ENCODE data around the gene FGF12. TPM values are rescaled to one million over a fixed set of nuclear protein-coding genes. Genes with fewer than 3 reads are reported as not detected.

FGF12 gene
- total RNA-seq, 1 experiment from 2014 or later: 0.51 TPM

DNA sequence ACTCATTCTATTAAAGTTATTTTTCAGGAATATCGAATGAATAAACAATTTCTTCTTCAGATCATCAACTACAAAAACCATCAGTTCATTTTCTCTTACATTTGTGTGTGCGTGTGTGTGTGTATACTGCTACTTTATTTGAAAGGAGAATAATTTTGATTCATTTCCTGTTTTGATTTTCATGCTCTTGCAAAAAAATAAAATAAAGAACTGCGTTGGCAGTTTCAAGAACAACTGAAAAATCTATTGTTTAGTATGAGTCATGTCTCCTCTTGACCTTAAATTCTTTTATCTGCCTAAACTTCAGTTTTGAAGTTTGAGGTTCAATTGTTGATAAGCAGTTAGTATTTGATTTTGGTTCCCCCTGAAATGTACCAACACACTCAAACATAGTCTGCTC, 540.8 kb downstream of the FGF12 start:
- H3K4me3 ChIP-seq (ENCODE audit: low read depth in 2 of 2, low read length in 2 of 2): no peak overlapping the region
- H3K36me3 ChIP-seq (ENCODE audit: control insufficient read depth, insufficient read depth, low read length): no peaks in the 10 kb centered on the region
- BruUV-seq (replicated peaks): no TSS peak
- in situ Hi-C loops (cut with HindIII; ENCODE audit: low pct_unique_long_range_greater_than_20kb, low sequenced_read_pairs) (no loop called here), intact Hi-C loops (cut with micrococcal nuclease; ENCODE audit: unreplicated experiment) (loop anchor here (10.0 kb wide), 1 partner anchor 772 kb away; no protein-coding TSS in a partner anchor)
- H3K27ac ChIP-seq (ENCODE audit: low read length): no peak overlapping the region
- no peaks in the 10 kb centered on the region for H3K9me3 ChIP-seq (ENCODE audit: control insufficient read depth, insufficient read depth, low read depth, low read length)
- ChIA-PET CTCF (no interaction called here), POLR2A (no interaction called here)
- DNase-seq (ENCODE audit: low read depth, low spot score) (no peak), ATAC-seq (no peak)
- H3K4me1 ChIP-seq (ENCODE audit: control insufficient read depth, insufficient read depth, low read length): no peaks in the 10 kb centered on the region
- TF ChIP-seq, protein P1, sequence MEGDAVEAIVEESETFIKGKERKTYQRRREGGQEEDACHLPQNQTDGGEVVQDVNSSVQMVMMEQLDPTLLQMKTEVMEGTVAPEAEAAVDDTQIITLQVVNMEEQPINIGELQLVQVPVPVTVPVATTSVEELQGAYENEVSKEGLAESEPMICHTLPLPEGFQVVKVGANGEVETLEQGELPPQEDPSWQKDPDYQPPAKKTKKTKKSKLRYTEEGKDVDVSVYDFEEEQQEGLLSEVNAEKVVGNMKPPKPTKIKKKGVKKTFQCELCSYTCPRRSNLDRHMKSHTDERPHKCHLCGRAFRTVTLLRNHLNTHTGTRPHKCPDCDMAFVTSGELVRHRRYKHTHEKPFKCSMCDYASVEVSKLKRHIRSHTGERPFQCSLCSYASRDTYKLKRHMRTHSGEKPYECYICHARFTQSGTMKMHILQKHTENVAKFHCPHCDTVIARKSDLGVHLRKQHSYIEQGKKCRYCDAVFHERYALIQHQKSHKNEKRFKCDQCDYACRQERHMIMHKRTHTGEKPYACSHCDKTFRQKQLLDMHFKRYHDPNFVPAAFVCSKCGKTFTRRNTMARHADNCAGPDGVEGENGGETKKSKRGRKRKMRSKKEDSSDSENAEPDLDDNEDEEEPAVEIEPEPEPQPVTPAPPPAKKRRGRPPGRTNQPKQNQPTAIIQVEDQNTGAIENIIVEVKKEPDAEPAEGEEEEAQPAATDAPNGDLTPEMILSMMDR (IDR thresholded peaks at IDR 0.05): no peak
- TF ChIP-seq, protein P2, sequence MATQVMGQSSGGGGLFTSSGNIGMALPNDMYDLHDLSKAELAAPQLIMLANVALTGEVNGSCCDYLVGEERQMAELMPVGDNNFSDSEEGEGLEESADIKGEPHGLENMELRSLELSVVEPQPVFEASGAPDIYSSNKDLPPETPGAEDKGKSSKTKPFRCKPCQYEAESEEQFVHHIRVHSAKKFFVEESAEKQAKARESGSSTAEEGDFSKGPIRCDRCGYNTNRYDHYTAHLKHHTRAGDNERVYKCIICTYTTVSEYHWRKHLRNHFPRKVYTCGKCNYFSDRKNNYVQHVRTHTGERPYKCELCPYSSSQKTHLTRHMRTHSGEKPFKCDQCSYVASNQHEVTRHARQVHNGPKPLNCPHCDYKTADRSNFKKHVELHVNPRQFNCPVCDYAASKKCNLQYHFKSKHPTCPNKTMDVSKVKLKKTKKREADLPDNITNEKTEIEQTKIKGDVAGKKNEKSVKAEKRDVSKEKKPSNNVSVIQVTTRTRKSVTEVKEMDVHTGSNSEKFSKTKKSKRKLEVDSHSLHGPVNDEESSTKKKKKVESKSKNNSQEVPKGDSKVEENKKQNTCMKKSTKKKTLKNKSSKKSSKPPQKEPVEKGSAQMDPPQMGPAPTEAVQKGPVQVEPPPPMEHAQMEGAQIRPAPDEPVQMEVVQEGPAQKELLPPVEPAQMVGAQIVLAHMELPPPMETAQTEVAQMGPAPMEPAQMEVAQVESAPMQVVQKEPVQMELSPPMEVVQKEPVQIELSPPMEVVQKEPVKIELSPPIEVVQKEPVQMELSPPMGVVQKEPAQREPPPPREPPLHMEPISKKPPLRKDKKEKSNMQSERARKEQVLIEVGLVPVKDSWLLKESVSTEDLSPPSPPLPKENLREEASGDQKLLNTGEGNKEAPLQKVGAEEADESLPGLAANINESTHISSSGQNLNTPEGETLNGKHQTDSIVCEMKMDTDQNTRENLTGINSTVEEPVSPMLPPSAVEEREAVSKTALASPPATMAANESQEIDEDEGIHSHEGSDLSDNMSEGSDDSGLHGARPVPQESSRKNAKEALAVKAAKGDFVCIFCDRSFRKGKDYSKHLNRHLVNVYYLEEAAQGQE (IDR thresholded peaks at IDR 0.05; ENCODE audit: insufficient read depth in 1 of 2, low read depth in 2 of 2, low read length in 1 of 2): no peak
- TF ChIP-seq TCF7L2 (IDR thresholded peaks at IDR 0.05; ENCODE audit: low read depth, low read length) (no peak), POLR2AphosphoS5 (IDR thresholded peaks at IDR 0.05; ENCODE audit: low read depth, low read length) (no peak), SIN3A (IDR thresholded peaks at IDR 0.05; ENCODE audit: borderline replicate concordance, insufficient read depth, low read depth, low read length) (no peak)
- H3K27me3 ChIP-seq (ENCODE audit: control insufficient read depth, insufficient read depth, low read length): no peaks in the 10 kb centered on the region

DNA sequence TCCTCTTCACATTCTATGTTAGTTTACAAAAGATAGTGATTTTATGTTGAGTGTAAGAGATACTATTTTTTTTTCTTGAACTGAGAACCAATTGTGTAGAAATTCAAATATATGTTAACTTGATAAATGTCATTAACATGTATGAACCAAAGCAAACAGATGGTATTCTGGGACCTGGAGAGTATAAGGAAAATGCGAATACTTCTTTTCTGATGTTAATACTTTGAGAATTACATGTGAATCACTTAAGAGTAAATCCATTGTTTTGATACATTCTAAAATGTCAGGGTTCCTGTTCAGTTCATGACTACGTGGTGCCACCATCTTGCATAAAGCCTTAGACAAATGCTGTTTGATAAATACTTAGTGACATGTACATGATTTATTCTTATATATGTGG, 541.3 kb downstream of the FGF12 start:
- no peak for DNase-seq (ENCODE audit: low read depth, low spot score)
- no peaks in the 10 kb centered on the region for H3K4me1 ChIP-seq (ENCODE audit: control insufficient read depth, insufficient read depth, low read length)
- no TSS peak for BruUV-seq (replicated peaks)
- TF ChIP-seq TCF7L2 (IDR thresholded peaks at IDR 0.05; ENCODE audit: low read depth, low read length) (no peak), SIN3A (IDR thresholded peaks at IDR 0.05; ENCODE audit: borderline replicate concordance, insufficient read depth, low read depth, low read length) (no peak)
- H3K9me3 ChIP-seq (ENCODE audit: control insufficient read depth, insufficient read depth, low read depth, low read length): no peaks in the 10 kb centered on the region
- no peak overlapping the region for H3K27ac ChIP-seq (ENCODE audit: low read length)
- ATAC-seq: no peak
- CTCF ChIA-PET: no interaction called here
- in situ Hi-C loops (cut with HindIII; ENCODE audit: low pct_unique_long_range_greater_than_20kb, low sequenced_read_pairs) (no loop called here), intact Hi-C loops (cut with micrococcal nuclease; ENCODE audit: unreplicated experiment) (loop anchor here (10.0 kb wide), 1 partner anchor 771 kb away; no protein-coding TSS in a partner anchor)
- POLR2A ChIA-PET: no interaction called here
- H3K4me3 ChIP-seq (ENCODE audit: low read depth in 2 of 2, low read length in 2 of 2): no peak overlapping the region
- H3K27me3 ChIP-seq (ENCODE audit: control insufficient read depth, insufficient read depth, low read length): no peaks in the 10 kb centered on the region
- no peaks in the 10 kb centered on the region for H3K36me3 ChIP-seq (ENCODE audit: control insufficient read depth, insufficient read depth, low read length)

DNA sequence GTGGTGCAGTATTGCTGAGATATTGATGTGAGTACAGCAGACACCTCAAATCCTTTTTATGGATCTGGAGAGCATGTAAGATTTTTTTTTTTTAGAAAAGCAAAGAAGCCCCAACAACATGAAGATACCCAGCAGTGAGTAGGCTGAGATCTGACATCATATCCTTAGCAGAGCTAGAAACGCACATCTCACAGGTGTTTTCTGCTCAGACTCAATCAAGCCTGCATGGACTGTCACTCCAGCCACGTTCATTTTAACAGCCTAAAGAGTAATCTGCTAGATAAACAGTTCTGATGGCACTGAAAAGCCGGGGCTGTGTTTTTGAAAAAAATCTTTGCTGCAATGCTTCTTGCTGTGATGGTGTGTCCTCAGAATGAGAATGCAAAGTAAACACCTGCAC, 544.2 kb downstream of the FGF12 start:
- no peak for ATAC-seq
- H3K27ac ChIP-seq (ENCODE audit: low read length): no peak overlapping the region
- DNase-seq (ENCODE audit: low read depth, low spot score): no peak
- no peaks in the 10 kb centered on the region for H3K9me3 ChIP-seq (ENCODE audit: control insufficient read depth, insufficient read depth, low read depth, low read length)
- H3K4me3 ChIP-seq (ENCODE audit: low read depth in 2 of 2, low read length in 2 of 2): no peak overlapping the region
- TF ChIP-seq POLR2AphosphoS5 (IDR thresholded peaks at IDR 0.05; ENCODE audit: low read depth, low read length) (no peak), SIN3A (IDR thresholded peaks at IDR 0.05; ENCODE audit: borderline replicate concordance, insufficient read depth, low read depth, low read length) (no peak), TCF7L2 (IDR thresholded peaks at IDR 0.05; ENCODE audit: low read depth, low read length) (no peak)
- TF ChIP-seq, protein P1 (IDR thresholded peaks at IDR 0.05): no peak
- TF ChIP-seq, protein P2 (IDR thresholded peaks at IDR 0.05; ENCODE audit: insufficient read depth in 1 of 2, low read depth in 2 of 2, low read length in 1 of 2): no peak
- in situ Hi-C loops (cut with HindIII; ENCODE audit: low pct_unique_long_range_greater_than_20kb, low sequenced_read_pairs) (no loop called here), intact Hi-C loops (cut with micrococcal nuclease; ENCODE audit: unreplicated experiment) (loop anchor here (10.0 kb wide), 1 partner anchor 768 kb away; no protein-coding TSS in a partner anchor)
- H3K36me3 ChIP-seq (ENCODE audit: control insufficient read depth, insufficient read depth, low read length): no peaks in the 10 kb centered on the region
- no peaks in the 10 kb centered on the region for H3K4me1 ChIP-seq (ENCODE audit: control insufficient read depth, insufficient read depth, low read length)
- ChIA-PET POLR2A (no interaction called here), CTCF (no interaction called here)
- H3K27me3 ChIP-seq (ENCODE audit: control insufficient read depth, insufficient read depth, low read length): no peaks in the 10 kb centered on the region
- BruUV-seq (replicated peaks): no TSS peak

Data from Panc1 (cell line).